Body of pancreas (tissue), 4 donors: Measurements from ENCODE around the gene TTC28. TPM values are rescaled to one million over a fixed set of nuclear protein-coding genes. Genes with fewer than 3 reads are reported as not detected.

Experiments
- ATAC-seq: fragments of 150-250 bp; one replicate; pipeline ENCODE4 v1.9.1; 2016
- DNase-seq, 4 donors: peaks; one replicate each; pipeline ENCODE4 v3.0.0-alpha.2; 2019
- H3K27ac ChIP-seq, 4 donors: fragments of 200-600 bp; sonication (generic); 1 replicate in 3 of 4; 2 replicates in 1 of 4; pipeline versions ENCODE4 v1.5.1 to v1.6.1; 2016 to 2019; ENCODE audit warnings: mild to moderate bottlenecking in 1 of 4, mixed read lengths in 1 of 4, moderate library complexity in 1 of 4
- H3K27me3 ChIP-seq, 2 donors: fragments of 200-600 bp; sonication (generic); one replicate each; pipeline ENCODE4 v1.6.0; 2016; ENCODE audit warnings: mild to moderate bottlenecking in 1 of 2
- H3K36me3 ChIP-seq, 2 donors: fragments of 200-600 bp; sonication (generic); replicated peaks in 1 of 2; 2 replicates each; pipeline ENCODE4 v1.5.1; 2016; ENCODE audit warnings: low read depth in 2 of 2; ENCODE audit not compliant: insufficient read depth in 1 of 2
- H3K4me1 ChIP-seq: fragments of 200-600 bp; sonication (generic); one replicate; pipeline ENCODE4 v1.6.0; 2016
- H3K4me3 ChIP-seq, 2 donors: fragments of 200-600 bp; sonication (generic); 1 replicate in 1 of 2; 2 replicates in 1 of 2; pipeline ENCODE4 v1.5.1; 2016 to 2019
- H3K9me3 ChIP-seq, 3 donors: fragments of 200-600 bp; sonication (generic); 1 replicate in 2 of 3; 2 replicates in 1 of 3; pipeline ENCODE4 v1.5.1; 2016
- CTCF ChIP-seq, 7 experiments: fragments of 450-650 bp in 4 of 7; fragments of 200-600 bp in 3 of 7; sonication (generic) in 3 of 7; IDR thresholded peaks; one replicate each; pipeline ENCODE4 v1.5.1; 2016 to 2019; ENCODE audit warnings: antibody characterized with exemption in 7 of 7
- POLR2A ChIP-seq, 3 donors: fragments of 450-650 bp; IDR thresholded peaks; one replicate each; pipeline ENCODE4 v1.6.1; 2016; ENCODE audit warnings: antibody characterized with exemption in 3 of 3, mild to moderate bottlenecking in 2 of 3
- WGBS, 2 donors: methylation state at CpG; one replicate each; pipeline ENCODE4 v1.1.5; 2017; 5-methylcytosine and 5-hydroxymethylcytosine counted together
- intact Hi-C: fragments of 100-400 bp; cut with DNase I; formaldehyde crosslinking; loops from one replicate; pipeline ENCODE4 v1.15.1; 2023
- total RNA-seq, 2 donors: library from RNA; depleted of rRNA; stranded (reverse); fragments of >200 nt; gene quantifications; one replicate each; pipeline ENCODE4 v1.1.0, GENCODE V29; 2016

TTC28 gene
- total RNA-seq, 2 donors from 2014 or later = 21.0 to 87.3 TPM

- no peaks in the 10 kb centered on the region for H3K27me3 ChIP-seq
- DNase-seq = no peak
- no peak overlapping the region for H3K27ac ChIP-seq
- WGBS, 2 donors = 30 to 32% methylated on average over 3 of the region's 3 CpGs
- no peak overlapping the region for H3K4me3 ChIP-seq
- no peaks in the 10 kb centered on the region for H3K36me3 ChIP-seq
- peaks cover 23% of the 10 kb centered on the region for H3K4me1 ChIP-seq
- no peak for TF ChIP-seq POLR2A (IDR thresholded peaks at IDR 0.05)
- TF ChIP-seq CTCF (IDR thresholded peaks at IDR 0.05) = no peak
- ATAC-seq = no peak
- H3K9me3 ChIP-seq = no peaks in the 10 kb centered on the region
- intact Hi-C loops = no loop called here
Measured at GRCh38 chr22:28426346-28427132, 253.1 kb downstream of the TTC28 start.

GRCh38 chr22:28425211-28425610 is 254.4 kb downstream of the TTC28 start:
- ATAC-seq (no peak), DNase-seq (no peak)
- intact Hi-C loops = no loop called here
- TF ChIP-seq CTCF (IDR thresholded peaks at IDR 0.05) = no peak
- no peak for TF ChIP-seq POLR2A (IDR thresholded peaks at IDR 0.05)
- Histone ChIP-seq H3K36me3 (no peaks in the 10 kb centered on the region), H3K27me3 (no peaks in the 10 kb centered on the region), H3K4me3 (no peak overlapping the region), H3K4me1 (peaks cover 24% of the 10 kb centered on the region), H3K27ac (peak overlapping the region in 1 of 4 donors; percentile 39), H3K9me3 (no peaks in the 10 kb centered on the region)
- 93 to 96% methylated on average over 2 of the region's 2 CpGs for WGBS, 2 donors

GRCh38 chr22:28424427-28425080 is 255.1 kb downstream of the TTC28 start:
- DNase-seq = no peak
- 95 to 98% methylated on average over 2 of the region's 2 CpGs for WGBS, 2 donors

GRCh38 chr22:28419919-28420318 is 259.7 kb downstream of the TTC28 start:
- H3K27me3 ChIP-seq = no peaks in the 10 kb centered on the region
- H3K9me3 ChIP-seq = no peaks in the 10 kb centered on the region
- no peak overlapping the region for H3K4me3 ChIP-seq
- H3K36me3 ChIP-seq = no peaks in the 10 kb centered on the region
- H3K4me1 ChIP-seq = peaks cover 16% of the 10 kb centered on the region
- TF ChIP-seq CTCF (IDR thresholded peaks at IDR 0.05) (no peak), POLR2A (IDR thresholded peaks at IDR 0.05) (no peak)
- no peak overlapping the region for H3K27ac ChIP-seq
- 51 to 52% methylated on average over 2 of the region's 2 CpGs for whole genome bisulfite sequencing, 2 donors
- no peak for DNase-seq
- intact Hi-C loops = no loop called here
- ATAC-seq = no peak

More at GRCh38 chr22:28424427-28425080, 255.1 kb downstream of the TTC28 start:
- TF ChIP-seq CTCF (IDR thresholded peaks at IDR 0.05) (no peak), POLR2A (IDR thresholded peaks at IDR 0.05) (no peak)
- no peaks in the 10 kb centered on the region for H3K27me3 ChIP-seq
- no peak overlapping the region for H3K4me3 ChIP-seq
- H3K36me3 ChIP-seq = no peaks in the 10 kb centered on the region
- no peaks in the 10 kb centered on the region for H3K9me3 ChIP-seq
- peaks cover 30% of the 10 kb centered on the region for H3K4me1 ChIP-seq
- peak overlapping the region in 1 of 4 donors; percentile 39 for H3K27ac ChIP-seq
- no peak for ATAC-seq
- intact Hi-C loops = no loop called here
